Hepatocyte (in vitro differentiated cells): ENCODE results near the gene VPS11. TPM values are rescaled to one million over a fixed set of nuclear protein-coding genes. Genes with fewer than 3 reads are reported as not detected.

Experiments used
- DNase-seq: peaks from one replicate; pipeline ENCODE4 v3.0.0-alpha.2; 2016; ENCODE audit warnings: low spot score
- H2AFZ ChIP-seq: fragments of 200-600 bp; sonication (generic); 2 replicates; pipeline ENCODE4 v1.6.0; 2016; ENCODE audit warnings: antibody characterized with exemption, mild to moderate bottlenecking
- H3K27ac ChIP-seq: fragments of 200-600 bp; sonication (generic); 2 replicates; pipeline ENCODE4 v1.5.1; 2016; ENCODE audit warnings: mild to moderate bottlenecking
- H3K27me3 ChIP-seq: fragments of 200-600 bp; sonication (generic); 2 replicates; pipeline ENCODE4 v1.6.1; 2016
- H3K36me3 ChIP-seq: fragments of 200-600 bp; sonication (generic); replicated peaks from 2 replicates; pipeline ENCODE4 v1.5.1; 2016; ENCODE audit warnings: low read depth; ENCODE audit not compliant: insufficient read depth
- H3K4me1 ChIP-seq: fragments of 200-600 bp; sonication (generic); 2 replicates; pipeline ENCODE4 v1.5.1; 2016; ENCODE audit warnings: mild to moderate bottlenecking, moderate library complexity; ENCODE audit not compliant: insufficient read depth
- H3K4me2 ChIP-seq: fragments of 200-600 bp; sonication (generic); 2 replicates; pipeline ENCODE4 v1.6.0; 2016
- H3K4me3 ChIP-seq: fragments of 200-600 bp; sonication (generic); 2 replicates; pipeline ENCODE4 v1.5.1; 2016; ENCODE audit warnings: mild to moderate bottlenecking
- H3K79me2 ChIP-seq: fragments of 200-600 bp; sonication (generic); 2 replicates; pipeline ENCODE4 v1.6.0; 2017; ENCODE audit warnings: mild to moderate bottlenecking
- H3K9me2 ChIP-seq: fragments of 200-600 bp; sonication (generic); replicated peaks from 2 replicates; pipeline ENCODE4 v1.6.0; 2017; ENCODE audit warnings: mild to moderate bottlenecking; ENCODE audit not compliant: insufficient read depth
- H3K9me3 ChIP-seq: fragments of 200-600 bp; sonication (generic); 2 replicates; pipeline ENCODE4 v1.5.1; 2016; ENCODE audit warnings: low read depth, mild to moderate bottlenecking
- H4K20me1 ChIP-seq: fragments of 200-600 bp; sonication (generic); 2 replicates; pipeline ENCODE4 v1.6.0; 2016; ENCODE audit warnings: mild to moderate bottlenecking; ENCODE audit not compliant: insufficient read depth, poor library complexity, severe bottlenecking
- EZH2 ChIP-seq: fragments of 200-600 bp; sonication (generic); IDR thresholded peaks from 2 replicates; pipeline ENCODE4 v1.6.1; 2016; ENCODE audit warnings: antibody characterized with exemption, mild to moderate bottlenecking, borderline replicate concordance
- EZH2phosphoT487 ChIP-seq: fragments of 200-600 bp; sonication (generic); IDR thresholded peaks from one replicate; pipeline ENCODE4 v1.6.1; 2018; ENCODE audit warnings: antibody characterized with exemption, mild to moderate bottlenecking, low read depth, moderate library complexity; ENCODE audit not compliant: unreplicated experiment, severe bottlenecking
- WGBS: methylation state at CpG from one replicate; pipeline ENCODE4 v1.1.6; 2016; ENCODE audit warnings: low lambda C conversion rate; ENCODE audit errors: missing lambda C conversion rate; 5-methylcytosine and 5-hydroxymethylcytosine counted together
- polyA plus RNA-seq: library from polyadenylated mRNA; unstranded; fragments of >200 nt; fragmentation: Nextera tagmentation; extraction: Ambion mirVana; gene quantifications from 2 replicates; pipeline ENCODE4 v1.2.1, GENCODE V29; 2016
- total RNA-seq: library from RNA; depleted of rRNA; stranded (reverse); fragments of >200 nt; gene quantifications from 2 replicates; pipeline ENCODE4 v1.2.3, GENCODE V29; 2014
- TF ChIP-seq, protein P1 (sequence below): fragments of 200-600 bp; sonication (generic); IDR thresholded peaks from 2 replicates; pipeline ENCODE4 v1.5.1; 2016; ENCODE audit warnings: antibody characterized with exemption, mild to moderate bottlenecking; ENCODE audit not compliant: poor library complexity

Gene VPS11
- total and polyA plus RNA-seq, 2 experiments from 2014 or later = 31.8 to 36.9 TPM

DNA sequence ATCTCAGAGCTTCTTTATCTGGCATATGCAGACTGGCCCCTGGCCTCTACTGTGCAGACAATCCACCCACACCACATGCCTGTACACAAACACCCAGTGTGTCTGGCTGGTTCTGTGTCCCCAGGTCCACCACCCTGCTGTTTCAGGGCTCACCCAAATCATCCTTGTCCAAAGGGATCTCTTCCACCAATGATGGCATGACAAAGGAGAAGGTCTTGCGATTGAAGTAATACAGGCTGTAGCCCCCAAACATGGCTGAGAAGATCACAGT is 38.6 kb upstream of the VPS11 start:
- no peaks in the 10 kb centered on the region for H3K27me3 ChIP-seq
- WGBS = 77% methylated on average over 1 of the region's 1 CpG
- no peaks in the 10 kb centered on the region for H4K20me1 ChIP-seq
- H3K4me1 ChIP-seq = peaks cover 49% of the 10 kb centered on the region
- H3K4me2 ChIP-seq = peak overlapping the region; percentile 98
- no peaks in the 10 kb centered on the region for H3K9me2 ChIP-seq
- H3K9me3 ChIP-seq = no peaks in the 10 kb centered on the region
- peak overlapping the region; percentile 26 for H3K4me3 ChIP-seq
- TF ChIP-seq EZH2 (no peak), EZH2phosphoT487 (no peak)
- TF ChIP-seq, protein P1, sequence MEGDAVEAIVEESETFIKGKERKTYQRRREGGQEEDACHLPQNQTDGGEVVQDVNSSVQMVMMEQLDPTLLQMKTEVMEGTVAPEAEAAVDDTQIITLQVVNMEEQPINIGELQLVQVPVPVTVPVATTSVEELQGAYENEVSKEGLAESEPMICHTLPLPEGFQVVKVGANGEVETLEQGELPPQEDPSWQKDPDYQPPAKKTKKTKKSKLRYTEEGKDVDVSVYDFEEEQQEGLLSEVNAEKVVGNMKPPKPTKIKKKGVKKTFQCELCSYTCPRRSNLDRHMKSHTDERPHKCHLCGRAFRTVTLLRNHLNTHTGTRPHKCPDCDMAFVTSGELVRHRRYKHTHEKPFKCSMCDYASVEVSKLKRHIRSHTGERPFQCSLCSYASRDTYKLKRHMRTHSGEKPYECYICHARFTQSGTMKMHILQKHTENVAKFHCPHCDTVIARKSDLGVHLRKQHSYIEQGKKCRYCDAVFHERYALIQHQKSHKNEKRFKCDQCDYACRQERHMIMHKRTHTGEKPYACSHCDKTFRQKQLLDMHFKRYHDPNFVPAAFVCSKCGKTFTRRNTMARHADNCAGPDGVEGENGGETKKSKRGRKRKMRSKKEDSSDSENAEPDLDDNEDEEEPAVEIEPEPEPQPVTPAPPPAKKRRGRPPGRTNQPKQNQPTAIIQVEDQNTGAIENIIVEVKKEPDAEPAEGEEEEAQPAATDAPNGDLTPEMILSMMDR = no peak
- H3K36me3 ChIP-seq = no peaks in the 10 kb centered on the region
- no peak for DNase-seq
- peak overlapping the region; percentile 91 for H3K27ac ChIP-seq
- H2AFZ ChIP-seq = no peak overlapping the region
- H3K79me2 ChIP-seq = peaks cover 48% of the 10 kb centered on the region

DNA sequence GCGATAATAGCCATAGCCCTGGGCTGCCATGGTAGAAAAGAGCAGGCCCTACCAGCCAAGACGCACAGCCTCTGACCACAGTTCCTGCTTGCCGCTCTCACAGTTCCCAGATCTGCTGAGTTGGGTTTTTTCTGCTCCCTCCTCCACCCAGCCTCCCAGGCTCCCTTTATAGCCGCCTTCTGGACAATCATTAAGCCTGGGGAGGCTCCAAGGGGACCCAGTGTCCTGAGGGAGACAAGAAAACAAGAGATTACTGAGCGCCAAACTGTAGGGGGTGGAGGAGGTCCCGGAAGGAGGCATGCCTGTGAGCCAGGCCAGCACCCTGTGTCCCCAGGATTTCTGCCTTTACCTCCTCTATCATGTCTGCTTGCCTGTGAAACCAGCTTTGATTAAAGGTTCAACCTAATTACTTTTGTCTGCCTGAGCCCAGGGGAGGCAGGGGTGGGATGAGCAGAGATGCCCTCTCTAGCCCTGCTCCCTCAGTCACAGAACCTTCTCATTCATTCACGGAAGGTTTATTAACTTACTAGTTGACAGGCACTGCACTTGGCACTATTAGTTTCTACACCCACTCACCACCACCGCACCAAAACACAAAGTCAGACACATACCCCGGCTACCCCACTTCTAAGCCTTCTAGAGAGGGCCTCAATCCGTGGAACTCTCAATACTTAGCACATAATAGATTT is 38.1 kb upstream of the VPS11 start:
- Histone ChIP-seq H3K4me1 (peaks cover 44% of the 10 kb centered on the region), H3K27ac (peak overlapping the region; percentile 91), H3K4me3 (peak overlapping the region; percentile 72), H2AFZ (no peak overlapping the region), H3K4me2 (peak overlapping the region; percentile 98), H4K20me1 (no peaks in the 10 kb centered on the region), H3K27me3 (no peaks in the 10 kb centered on the region), H3K9me2 (no peaks in the 10 kb centered on the region), H3K9me3 (no peaks in the 10 kb centered on the region), H3K79me2 (peaks cover 48% of the 10 kb centered on the region), H3K36me3 (no peaks in the 10 kb centered on the region)
- peak; percentile 89 for DNase-seq
- WGBS = 23% methylated on average over 10 of the region's 10 CpGs
- no peak for TF ChIP-seq EZH2phosphoT487
- TF ChIP-seq EZH2 = no peak
- TF ChIP-seq, protein P1 = no peak

DNA sequence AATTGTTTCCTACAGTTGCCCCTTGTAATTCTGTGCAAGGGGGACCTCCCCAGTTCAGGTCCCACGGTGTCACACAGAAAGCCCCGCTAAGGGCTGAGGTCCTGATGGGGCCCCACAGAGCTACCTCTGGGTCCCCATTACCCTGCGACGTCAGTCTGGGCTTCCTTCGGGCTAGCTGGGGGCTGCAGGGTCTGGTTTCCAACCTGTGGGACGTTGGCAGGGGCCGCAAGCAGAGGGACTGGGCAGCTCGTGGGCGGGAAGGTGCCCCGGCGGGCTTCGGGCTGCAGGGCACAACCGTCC is 37.6 kb upstream of the VPS11 start:
- peak overlapping the region; percentile 72 for H3K4me3 ChIP-seq
- no peaks in the 10 kb centered on the region for H3K27me3 ChIP-seq
- H3K36me3 ChIP-seq = no peaks in the 10 kb centered on the region
- H3K27ac ChIP-seq = peak overlapping the region; percentile 91
- H3K4me1 ChIP-seq = peaks cover 39% of the 10 kb centered on the region
- peak overlapping the region; percentile 98 for H3K4me2 ChIP-seq
- no peaks in the 10 kb centered on the region for H3K9me3 ChIP-seq
- no peaks in the 10 kb centered on the region for H3K9me2 ChIP-seq
- H4K20me1 ChIP-seq = no peaks in the 10 kb centered on the region
- DNase-seq = no peak
- peaks cover 48% of the 10 kb centered on the region for H3K79me2 ChIP-seq
- TF ChIP-seq EZH2 = no peak
- TF ChIP-seq, protein P1 = no peak
- TF ChIP-seq EZH2phosphoT487 = no peak
- peak overlapping the region; percentile 96 for H2AFZ ChIP-seq
- 1% methylated on average over 13 of the region's 13 CpGs for WGBS
